Kidney (tissue), 14 donors: ENCODE data around the gene CPM. TPM values are rescaled to one million over a fixed set of nuclear protein-coding genes. Genes with fewer than 3 reads are reported as not detected.

Experiments used
- DNase-seq, 5 donors: peaks; one replicate each; pipeline ENCODE4 v3.0.0-alpha.2; 2013 to 2020
- FAIRE-seq: peaks from 2 replicates; lab custom pipeline; 2012; peaks lifted over from hg19 to GRCh38; lab: Jason Lieb, UNC
- H3K27ac ChIP-seq, 2 donors: one replicate each; pipeline ENCODE4 v1.7.0; 2013; ENCODE audit warnings: low read depth in 2 of 2, low read length in 2 of 2, inconsistent platforms in 1 of 2
- H3K27me3 ChIP-seq: one replicate; pipeline ENCODE4 v1.7.1; 2013; ENCODE audit warnings: low read length, inconsistent platforms; ENCODE audit not compliant: control insufficient read depth, insufficient read depth
- H3K36me3 ChIP-seq, 3 donors: one replicate each; pipeline versions ENCODE4 v1.7.0 to v1.7.1; 2013; ENCODE audit warnings: low read length in 3 of 3, control low read depth in 1 of 3, inconsistent platforms in 1 of 3; ENCODE audit not compliant: insufficient read depth in 3 of 3, control insufficient read depth in 2 of 3
- H3K4me1 ChIP-seq, 3 donors: one replicate each; pipeline versions ENCODE4 v1.7.0 to v1.7.1; 2013; ENCODE audit warnings: low read length in 3 of 3, inconsistent platforms in 1 of 3, low read depth in 1 of 3; ENCODE audit not compliant: control insufficient read depth in 2 of 3, insufficient read depth in 2 of 3
- H3K4me3 ChIP-seq, 3 donors: one replicate each; pipeline versions ENCODE4 v1.7.0 to v1.8.1; 2013; ENCODE audit warnings: low read length in 3 of 3, control low read depth in 1 of 3, inconsistent platforms in 1 of 3
- H3K9ac ChIP-seq, 3 donors: one replicate each; pipeline versions ENCODE4 v1.7.0 to v1.7.1; 2013; ENCODE audit warnings: low read length in 3 of 3, control low read depth in 1 of 3, inconsistent platforms in 1 of 3
- H3K9me3 ChIP-seq, 3 donors: one replicate each; pipeline versions ENCODE4 v1.7.0 to v1.7.1; 2013; ENCODE audit warnings: low read length in 3 of 3, control low read depth in 1 of 3, inconsistent platforms in 1 of 3; ENCODE audit not compliant: control insufficient read depth in 2 of 3, insufficient read depth in 1 of 3
- intact Hi-C: fragments of 100-400 bp; cut with DNase I; formaldehyde crosslinking; loops from one replicate; pipeline ENCODE4 v1.11.1; 2022
- polyA plus RNA-seq: library from polyadenylated mRNA; stranded (reverse); fragments of 350-450 nt; fragmentation: Illumina TruSeq; extraction: RNeasy Lipid Tissue Mini Kit (QIAGEN cat#74804); gene quantifications from one replicate; pipeline ENCODE4 v1.2.3, GENCODE V29; 2014; ENCODE audit warnings: low read depth, low replicate concordance; ENCODE audit not compliant: insufficient read depth
- total RNA-seq: library from RNA; stranded (reverse); fragmentation: NEBNext Ultra II Directional; extraction: Animal tissue kit (Norgen Biotek cat#: 25700); gene quantifications from one replicate; pipeline ENCODE4 v1.2.1, GENCODE V29; 2021
- TF ChIP-seq, protein P1 (sequence below): IDR thresholded peaks from 3 replicates; pipeline ENCODE4 v1.5.1; 2012; ENCODE audit warnings: mild to moderate bottlenecking, moderate library complexity, borderline replicate concordance; ENCODE audit not compliant: insufficient read depth; ENCODE audit errors: extremely low read depth
- donor health status: control.
- donor health status: control.
- donor health status: control.
- donor health status: control.
- donor health status: control.
- donor health status: DM: yes; HTN: yes; CAD: no.
- donor health status: Normal renal cell carcinoma (clear cell type).

Gene CPM
- total and polyA plus RNA-seq, 2 donors from 2014 or later = 35.7 to 144 TPM

DNA sequence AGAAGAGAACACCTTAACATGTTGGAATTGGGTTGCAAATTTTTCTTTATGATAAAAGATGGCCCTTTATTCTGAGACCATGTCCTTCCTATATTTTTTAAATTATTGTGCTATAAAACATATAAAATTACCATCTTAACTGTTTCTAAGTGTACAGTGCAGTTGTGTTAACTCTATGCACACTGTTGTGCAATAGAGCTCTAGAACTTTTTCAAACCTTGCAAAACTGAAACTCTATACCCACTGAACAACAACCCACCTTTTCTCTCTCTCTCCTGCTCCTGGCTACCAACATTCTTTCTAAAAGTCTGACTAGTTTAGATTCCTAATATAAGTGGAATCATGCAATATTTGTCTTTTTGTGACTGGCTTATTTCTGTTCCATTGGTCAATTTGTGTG, 7.8 kb upstream of the CPM start:
- no peaks in the 10 kb centered on the region for H3K36me3 ChIP-seq
- no peak for FAIRE-seq
- H3K4me1 ChIP-seq = no peaks in the 10 kb centered on the region
- H3K27me3 ChIP-seq = no peaks in the 10 kb centered on the region
- intact Hi-C loops = no loop called here
- H3K9ac ChIP-seq = no peak overlapping the region
- H3K4me3 ChIP-seq = no peak overlapping the region
- TF ChIP-seq, protein P1, sequence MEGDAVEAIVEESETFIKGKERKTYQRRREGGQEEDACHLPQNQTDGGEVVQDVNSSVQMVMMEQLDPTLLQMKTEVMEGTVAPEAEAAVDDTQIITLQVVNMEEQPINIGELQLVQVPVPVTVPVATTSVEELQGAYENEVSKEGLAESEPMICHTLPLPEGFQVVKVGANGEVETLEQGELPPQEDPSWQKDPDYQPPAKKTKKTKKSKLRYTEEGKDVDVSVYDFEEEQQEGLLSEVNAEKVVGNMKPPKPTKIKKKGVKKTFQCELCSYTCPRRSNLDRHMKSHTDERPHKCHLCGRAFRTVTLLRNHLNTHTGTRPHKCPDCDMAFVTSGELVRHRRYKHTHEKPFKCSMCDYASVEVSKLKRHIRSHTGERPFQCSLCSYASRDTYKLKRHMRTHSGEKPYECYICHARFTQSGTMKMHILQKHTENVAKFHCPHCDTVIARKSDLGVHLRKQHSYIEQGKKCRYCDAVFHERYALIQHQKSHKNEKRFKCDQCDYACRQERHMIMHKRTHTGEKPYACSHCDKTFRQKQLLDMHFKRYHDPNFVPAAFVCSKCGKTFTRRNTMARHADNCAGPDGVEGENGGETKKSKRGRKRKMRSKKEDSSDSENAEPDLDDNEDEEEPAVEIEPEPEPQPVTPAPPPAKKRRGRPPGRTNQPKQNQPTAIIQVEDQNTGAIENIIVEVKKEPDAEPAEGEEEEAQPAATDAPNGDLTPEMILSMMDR = no peak
- DNase-seq = no peak
- H3K27ac ChIP-seq = no peak overlapping the region
- H3K9me3 ChIP-seq = no peaks in the 10 kb centered on the region

DNA sequence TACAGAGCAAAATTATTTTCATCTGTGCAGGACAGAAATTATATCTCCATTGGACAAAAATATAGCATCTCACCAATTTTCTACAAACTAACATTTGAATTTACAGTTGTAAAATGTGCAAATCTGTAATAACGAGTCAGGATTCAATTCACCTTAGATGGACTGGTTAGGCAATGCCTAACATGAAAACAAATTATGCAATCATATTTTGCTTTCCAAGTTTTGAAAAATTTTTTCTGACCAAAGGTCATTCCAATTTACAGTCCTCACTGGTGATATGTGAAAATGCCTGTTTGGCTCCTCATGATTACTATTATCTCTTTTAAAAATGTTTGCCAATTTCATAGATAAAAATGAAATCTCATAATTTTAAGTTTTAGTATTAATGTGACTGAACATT, 6.5 kb upstream of the CPM start:
- FAIRE-seq = no peak
- intact Hi-C loops = no loop called here
- Histone ChIP-seq H3K9me3 (no peaks in the 10 kb centered on the region), H3K4me3 (no peak overlapping the region), H3K4me1 (no peaks in the 10 kb centered on the region), H3K27ac (no peak overlapping the region), H3K36me3 (no peaks in the 10 kb centered on the region), H3K27me3 (no peaks in the 10 kb centered on the region), H3K9ac (no peak overlapping the region)
- TF ChIP-seq, protein P1 = no peak
- DNase-seq = no peak

DNA sequence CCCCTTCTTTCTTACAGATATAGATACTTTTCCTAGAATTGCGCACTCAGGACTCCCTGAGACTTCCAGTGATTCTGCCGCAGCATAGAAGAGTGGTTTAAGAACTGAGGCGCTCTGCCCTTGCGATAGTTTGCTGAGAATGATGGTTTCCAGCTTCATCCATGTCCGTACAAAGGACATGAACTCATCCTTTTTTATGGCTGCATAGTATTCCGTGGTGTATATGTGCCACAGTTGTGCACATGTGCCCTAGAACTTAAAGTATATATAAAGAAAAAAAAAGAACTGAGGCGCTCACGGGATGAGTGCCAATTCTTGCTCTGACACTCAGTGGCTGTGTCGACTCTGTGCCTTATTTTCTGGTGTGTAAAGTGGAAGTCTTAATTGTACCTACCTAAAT, 1.4 kb upstream of the CPM start:
- Histone ChIP-seq H3K36me3 (no peaks in the 10 kb centered on the region), H3K27me3 (no peaks in the 10 kb centered on the region), H3K9ac (no peak overlapping the region), H3K4me3 (no peak overlapping the region), H3K27ac (no peak overlapping the region), H3K4me1 (peaks cover 0 to 6% (median 4%) of the 10 kb centered on the region in 3 donors), H3K9me3 (no peaks in the 10 kb centered on the region)
- TF ChIP-seq, protein P1 = no peak
- FAIRE-seq (no peak), DNase-seq (no peak)
- intact Hi-C loops = no loop called here
